ENCODE measurements around the gene FLNB.

FLNB gene

GRCh38 chr3:58215317-58216025 lies 207.2 kb downstream of the FLNB start:
- no peak for DNase-seq

DNA sequence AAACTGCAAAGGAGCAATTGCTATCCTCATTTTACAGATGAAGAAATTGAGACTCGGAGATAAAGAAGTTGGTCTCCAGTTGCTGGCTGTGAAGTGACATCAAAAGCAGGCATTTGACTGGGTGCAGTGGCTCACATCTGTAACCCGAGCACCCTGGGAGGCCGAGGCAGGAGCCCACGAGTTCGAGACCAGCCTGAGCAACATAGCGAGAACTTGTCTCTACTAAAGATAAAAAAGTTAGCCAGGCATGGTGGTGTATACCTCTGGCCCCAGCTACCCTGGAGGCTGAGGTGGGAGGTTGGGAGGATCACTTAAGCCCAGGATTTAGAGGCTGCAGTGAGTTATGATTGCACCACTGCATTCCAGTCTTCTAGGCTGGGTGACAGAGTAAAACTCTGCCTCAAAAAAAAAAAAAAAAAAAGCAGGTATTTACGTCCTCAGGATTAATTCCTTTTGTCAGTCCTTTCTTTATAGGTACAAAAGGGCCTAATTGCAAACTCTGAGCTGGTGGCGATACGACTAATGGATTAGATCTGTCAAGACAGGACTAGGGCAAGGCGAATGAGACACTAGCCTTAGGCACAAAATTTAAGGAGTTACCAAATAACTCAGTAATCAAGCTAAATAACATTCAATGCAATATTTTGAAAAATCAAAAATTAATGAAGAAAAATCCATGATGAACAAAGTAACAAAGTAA lies 208.4 kb downstream of the FLNB start:
- no peak for DNase-seq

GRCh38 chr3:58217209-58217811 lies 209.1 kb downstream of the FLNB start:
- DNase-seq: no peak

GRCh38 chr3:58218904-58219303 lies 210.7 kb downstream of the FLNB start:
- no peak for DNase-seq

All from NCI-H2107 (cell line).